Liver (tissue), 9 donors: ENCODE data around the gene TM7SF2. TPM values are rescaled to one million over a fixed set of nuclear protein-coding genes. Genes with fewer than 3 reads are reported as not detected.
"Not testable (repeated sequence)": the region's sequence is repeated elsewhere in the genome, so short reads cannot be mapped to it uniquely, and the experiment has no call there.

Source experiments
- DNase-seq: peaks from one replicate; pipeline ENCODE4 v3.0.0-alpha.2; 2017; ENCODE audit warnings: low spot score
- H3K27ac ChIP-seq, 2 donors: one replicate each; pipeline ENCODE4 v1.7.0; 2013; ENCODE audit warnings: inconsistent platforms in 2 of 2, low read length in 2 of 2, control low read depth in 1 of 2, low read depth in 1 of 2, mild to moderate bottlenecking in 1 of 2
- H3K27me3 ChIP-seq, 4 donors: one replicate each; pipeline versions ENCODE4 v1.6.1 to v1.7.0; 2013; ENCODE audit warnings: low read length in 3 of 4, inconsistent platforms in 1 of 4, mild to moderate bottlenecking in 1 of 4, moderate library complexity in 1 of 4; ENCODE audit not compliant: control insufficient read depth in 4 of 4, insufficient read depth in 4 of 4
- H3K36me3 ChIP-seq, 4 donors: one replicate each; pipeline versions ENCODE4 v1.6.1 to v1.7.0; 2013; ENCODE audit warnings: low read length in 3 of 4, mild to moderate bottlenecking in 3 of 4, low read depth in 1 of 4, moderate library complexity in 1 of 4; ENCODE audit not compliant: control insufficient read depth in 4 of 4, insufficient read depth in 3 of 4
- H3K4me1 ChIP-seq, 4 donors: one replicate each; pipeline versions ENCODE4 v1.6.1 to v1.7.0; 2013; ENCODE audit warnings: low read length in 3 of 4, mild to moderate bottlenecking in 3 of 4, moderate library complexity in 1 of 4; ENCODE audit not compliant: control insufficient read depth in 4 of 4, insufficient read depth in 4 of 4
- H3K4me3 ChIP-seq, 3 donors: one replicate each; pipeline versions ENCODE4 v1.6.1 to v1.7.0; 2013; ENCODE audit warnings: low read length in 3 of 3, control low read depth in 1 of 3, low read depth in 1 of 3, mild to moderate bottlenecking in 1 of 3
- H3K9ac ChIP-seq, 2 donors: one replicate each; pipeline ENCODE4 v1.7.0; 2013; ENCODE audit warnings: low read length in 2 of 2, mild to moderate bottlenecking in 2 of 2, moderate library complexity in 2 of 2, control low read depth in 1 of 2, low read depth in 1 of 2
- H3K9me3 ChIP-seq, 4 donors: one replicate each; pipeline versions ENCODE4 v1.6.1 to v1.7.0; 2013; ENCODE audit warnings: low read length in 3 of 4; ENCODE audit not compliant: control insufficient read depth in 4 of 4
- CTCF ChIP-seq: fragments of 150-350 bp; IDR thresholded peaks from 2 replicates; pipeline ENCODE4 v1.5.1; 2017; ENCODE audit warnings: improper control_type of control experiment, low read depth, low read length; ENCODE audit not compliant: missing input control
- JUND ChIP-seq, 2 donors: IDR thresholded peaks; 2 replicates each; pipeline ENCODE4 v1.6.1; 2016; ENCODE audit warnings: antibody characterized with exemption in 2 of 2
- MAX ChIP-seq: IDR thresholded peaks from 2 replicates; pipeline ENCODE4 v1.6.1; 2016; ENCODE audit warnings: antibody characterized with exemption
- NR2F2 ChIP-seq: IDR thresholded peaks from 2 replicates; pipeline ENCODE4 v1.6.1; 2016; ENCODE audit warnings: antibody characterized with exemption
- RAD21 ChIP-seq, 2 donors: IDR thresholded peaks; 2 replicates each; pipeline ENCODE4 v1.6.1; 2016; ENCODE audit warnings: antibody characterized with exemption in 2 of 2, mild to moderate bottlenecking in 2 of 2
- SP1 ChIP-seq: IDR thresholded peaks from 2 replicates; pipeline ENCODE4 v1.6.1; 2018; ENCODE audit warnings: antibody characterized with exemption, mild to moderate bottlenecking
- TAF1 ChIP-seq: conservative IDR thresholded peaks from 2 replicates; pipeline ENCODE4 v1.6.1; 2016; ENCODE audit warnings: antibody characterized with exemption, mild to moderate bottlenecking
- WGBS: extraction: QIAGEN DNeasy Blood & Tissue Kit; methylation state at CpG from one replicate; pipeline ENCODE4 v1.1.7; 2013; 5-methylcytosine and 5-hydroxymethylcytosine counted together
- polyA plus RNA-seq, 2 donors: library from polyadenylated mRNA; stranded (reverse) in 1 of 2; unstranded in 1 of 2; fragments of 200-250 nt in 1 of 2; fragments of >200 nt in 1 of 2; fragmentation: Nextera tagmentation in 1 of 2; extraction: Ambion mirVana in 1 of 2; gene quantifications; one replicate each; pipeline versions ENCODE4 v1.2.1 to v1.2.3, GENCODE V29; 2013 to 2015
- total RNA-seq, 2 donors: library from RNA; depleted of rRNA; stranded (reverse); fragments of >200 nt; gene quantifications; one replicate each; pipeline ENCODE4 v1.2.3, GENCODE V29; 2014
- TF ChIP-seq, protein P1 (sequence below): IDR thresholded peaks from 2 replicates; pipeline ENCODE4 v1.6.1; 2016; ENCODE audit warnings: antibody characterized with exemption
- TF ChIP-seq, protein P2 (sequence below): IDR thresholded peaks from 2 replicates; pipeline ENCODE4 v1.6.1; 2016; ENCODE audit warnings: antibody characterized with exemption, mild to moderate bottlenecking
- donor health status: healthy.
- donor health status: healthy.
- donor health status: healthy.
- donor health status: healthy.
- donor health status: healthy.

Gene TM7SF2
- total and polyA plus RNA-seq, 4 donors: 39.0 to 337 (median 89.1) TPM

DNA sequence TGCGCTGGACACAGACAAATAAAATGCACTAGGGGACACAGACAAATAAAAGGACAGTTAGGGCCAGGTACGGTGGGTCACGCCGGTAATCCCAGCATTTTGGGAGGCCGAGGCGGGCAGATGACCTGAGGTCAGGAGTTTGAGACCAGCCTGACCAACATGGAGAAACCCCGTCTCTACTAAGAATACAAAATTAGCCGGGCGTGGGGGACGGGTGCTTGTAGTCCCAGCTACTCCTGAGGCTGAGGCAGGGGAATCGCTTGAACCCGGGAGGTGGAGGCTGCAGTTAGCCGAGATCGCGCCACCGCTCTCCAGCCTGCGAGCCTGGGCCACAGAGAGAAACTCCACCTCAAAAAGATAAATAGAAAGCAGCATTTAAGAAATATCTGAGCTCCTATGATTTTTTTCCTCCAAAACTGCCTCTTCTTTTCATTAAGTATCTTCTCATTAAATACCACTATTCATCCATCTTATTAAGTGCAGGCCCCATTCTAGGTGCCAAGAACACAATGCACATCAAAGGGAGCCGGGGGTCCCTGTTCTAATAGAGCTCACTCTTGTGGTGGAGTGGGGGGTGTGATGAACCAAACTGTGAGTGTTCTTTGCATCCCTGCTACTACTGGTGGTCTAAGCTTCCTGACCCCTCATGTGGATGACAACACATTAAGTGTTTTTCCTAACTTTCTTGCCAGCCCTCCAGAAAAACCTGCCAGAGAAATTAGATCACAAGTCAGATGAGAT, 6.6 kb downstream of the TM7SF2 start:
- Histone ChIP-seq H3K27me3 (no peaks in the 10 kb centered on the region), H3K9ac (no peak overlapping the region), H3K4me1 (peaks cover 15 to 72% (median 56%) of the 10 kb centered on the region in 4 donors), H3K9me3 (no peaks in the 10 kb centered on the region), H3K4me3 (no peak overlapping the region), H3K36me3 (peaks cover 9 to 19% (median 17%) of the 10 kb centered on the region in 4 donors), H3K27ac (peak overlapping the region in 1 of 2 donors; percentile 26)
- 83% methylated on average over 18 of the region's 18 CpGs for WGBS
- TF ChIP-seq, protein P1, sequence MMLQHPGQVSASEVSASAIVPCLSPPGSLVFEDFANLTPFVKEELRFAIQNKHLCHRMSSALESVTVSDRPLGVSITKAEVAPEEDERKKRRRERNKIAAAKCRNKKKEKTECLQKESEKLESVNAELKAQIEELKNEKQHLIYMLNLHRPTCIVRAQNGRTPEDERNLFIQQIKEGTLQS: no peak
- peak in 1 of 2 donors; percentile 1 for TF ChIP-seq RAD21 (IDR thresholded peaks at IDR 0.05)
- DNase-seq: no peak

- not testable (repeated sequence) for H3K4me3 ChIP-seq, H3K9me3 ChIP-seq, H3K9ac ChIP-seq, DNase-seq, H3K27me3 ChIP-seq
- Histone ChIP-seq H3K27ac (peak overlapping the region in 1 of 2 donors; percentile 26), H3K4me1 (peaks cover 13 to 65% (median 49%) of the 10 kb centered on the region in 4 donors), H3K36me3 (peaks cover 9 to 19% (median 17%) of the 10 kb centered on the region in 4 donors)
- 80% methylated on average over 18 of the region's 18 CpGs for WGBS
These were observed 7.4 kb downstream of the TM7SF2 start for GRCh38 chr11:65118891-65119669.

GRCh38 chr11:65119670-65119995, 8.0 kb downstream of the TM7SF2 start:
- H3K9me3 ChIP-seq: no peaks in the 10 kb centered on the region
- H3K27me3 ChIP-seq: no peaks in the 10 kb centered on the region
- H3K4me1 ChIP-seq: peaks cover 13 to 59% (median 44%) of the 10 kb centered on the region in 4 donors
- no peak for DNase-seq
- no peak overlapping the region for H3K9ac ChIP-seq
- H3K36me3 ChIP-seq: peaks cover 9 to 22% (median 18%) of the 10 kb centered on the region in 4 donors
- peak overlapping the region in 1 of 2 donors; percentile 22 for H3K27ac ChIP-seq
- no peak overlapping the region for H3K4me3 ChIP-seq
- TF ChIP-seq CTCF (no peak), TAF1 (no peak), SP1 (no peak), JUND (IDR thresholded peaks at IDR 0.05) (no peak), MAX (no peak), NR2F2 (no peak)
- TF ChIP-seq, protein P2, sequence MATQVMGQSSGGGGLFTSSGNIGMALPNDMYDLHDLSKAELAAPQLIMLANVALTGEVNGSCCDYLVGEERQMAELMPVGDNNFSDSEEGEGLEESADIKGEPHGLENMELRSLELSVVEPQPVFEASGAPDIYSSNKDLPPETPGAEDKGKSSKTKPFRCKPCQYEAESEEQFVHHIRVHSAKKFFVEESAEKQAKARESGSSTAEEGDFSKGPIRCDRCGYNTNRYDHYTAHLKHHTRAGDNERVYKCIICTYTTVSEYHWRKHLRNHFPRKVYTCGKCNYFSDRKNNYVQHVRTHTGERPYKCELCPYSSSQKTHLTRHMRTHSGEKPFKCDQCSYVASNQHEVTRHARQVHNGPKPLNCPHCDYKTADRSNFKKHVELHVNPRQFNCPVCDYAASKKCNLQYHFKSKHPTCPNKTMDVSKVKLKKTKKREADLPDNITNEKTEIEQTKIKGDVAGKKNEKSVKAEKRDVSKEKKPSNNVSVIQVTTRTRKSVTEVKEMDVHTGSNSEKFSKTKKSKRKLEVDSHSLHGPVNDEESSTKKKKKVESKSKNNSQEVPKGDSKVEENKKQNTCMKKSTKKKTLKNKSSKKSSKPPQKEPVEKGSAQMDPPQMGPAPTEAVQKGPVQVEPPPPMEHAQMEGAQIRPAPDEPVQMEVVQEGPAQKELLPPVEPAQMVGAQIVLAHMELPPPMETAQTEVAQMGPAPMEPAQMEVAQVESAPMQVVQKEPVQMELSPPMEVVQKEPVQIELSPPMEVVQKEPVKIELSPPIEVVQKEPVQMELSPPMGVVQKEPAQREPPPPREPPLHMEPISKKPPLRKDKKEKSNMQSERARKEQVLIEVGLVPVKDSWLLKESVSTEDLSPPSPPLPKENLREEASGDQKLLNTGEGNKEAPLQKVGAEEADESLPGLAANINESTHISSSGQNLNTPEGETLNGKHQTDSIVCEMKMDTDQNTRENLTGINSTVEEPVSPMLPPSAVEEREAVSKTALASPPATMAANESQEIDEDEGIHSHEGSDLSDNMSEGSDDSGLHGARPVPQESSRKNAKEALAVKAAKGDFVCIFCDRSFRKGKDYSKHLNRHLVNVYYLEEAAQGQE: no peak
- TF ChIP-seq, protein P1: no peak
